MM.1S (cell line): Measurements from ENCODE around the gene MEAK7.

Experiments
- DNase-seq: peaks from one replicate; pipeline ENCODE4 v3.0.0-alpha.2; 2015
- H2AFZ ChIP-seq: fragments of 300-600 bp; sonication (generic); 2 replicates; pipeline ENCODE4 v1.6.0; 2016; ENCODE audit warnings: antibody characterized with exemption, low read length
- H3F3A ChIP-seq: fragments of 300-600 bp; sonication (generic); 2 replicates; pipeline ENCODE4 v1.6.1; 2016; ENCODE audit warnings: mild to moderate bottlenecking, antibody characterized with exemption, low read length, moderate library complexity, mixed read lengths; ENCODE audit not compliant: insufficient read depth
- H3K27ac ChIP-seq: fragments of 300-600 bp; sonication (generic); 2 replicates; pipeline ENCODE4 v1.5.1; 2016; ENCODE audit warnings: mild to moderate bottlenecking, low read length
- H3K27me3 ChIP-seq: fragments of 300-600 bp; sonication (generic); replicated peaks from 2 replicates; pipeline ENCODE4 v1.6.0; 2016; ENCODE audit warnings: low read length; ENCODE audit not compliant: insufficient read depth
- H3K36me3 ChIP-seq: fragments of 300-600 bp; sonication (generic); replicated peaks from 2 replicates; pipeline ENCODE4 v1.6.1; 2016; ENCODE audit warnings: mild to moderate bottlenecking, low read length, mixed read lengths; ENCODE audit not compliant: insufficient read depth
- H3K4me1 ChIP-seq: fragments of 300-600 bp; sonication (generic); 2 replicates; pipeline ENCODE4 v1.6.1; 2016; ENCODE audit warnings: low read length, mixed read lengths
- H3K4me2 ChIP-seq: fragments of 300-600 bp; sonication (generic); 2 replicates; pipeline ENCODE4 v1.6.0; 2016; ENCODE audit warnings: low read depth, low read length
- H3K4me3 ChIP-seq: fragments of 300-600 bp; sonication (generic); 2 replicates; pipeline ENCODE4 v1.5.1; 2016; ENCODE audit warnings: low read length, mixed read lengths
- H3K79me2 ChIP-seq: fragments of 300-600 bp; sonication (generic); 2 replicates; pipeline ENCODE4 v1.6.1; 2016; ENCODE audit warnings: mixed run types, low read length, mixed read lengths
- H3K9ac ChIP-seq: fragments of 300-600 bp; sonication (generic); 2 replicates; pipeline ENCODE4 v1.6.1; 2016; ENCODE audit warnings: low read length, mixed read lengths
- H3K9me2 ChIP-seq: fragments of 300-600 bp; sonication (generic); replicated peaks from 2 replicates; pipeline ENCODE4 v1.6.1; 2016; ENCODE audit warnings: mild to moderate bottlenecking, low read length, mixed read lengths; ENCODE audit not compliant: insufficient read depth
- H3K9me3 ChIP-seq: fragments of 300-600 bp; sonication (generic); replicated peaks from 2 replicates; pipeline ENCODE4 v1.6.1; 2016; ENCODE audit warnings: mild to moderate bottlenecking, low read length, mixed read lengths; ENCODE audit not compliant: insufficient read depth
- H4K20me1 ChIP-seq: fragments of 300-600 bp; sonication (generic); 2 replicates; pipeline ENCODE4 v1.6.1; 2016; ENCODE audit warnings: mild to moderate bottlenecking, low read length, moderate library complexity, mixed read lengths; ENCODE audit not compliant: insufficient read depth
- CTCF ChIP-seq: fragments of 300-600 bp; sonication (generic); IDR thresholded peaks from 2 replicates; pipeline ENCODE4 v1.5.1; 2016; ENCODE audit warnings: antibody characterized with exemption, low read length, mixed read lengths
- EZH2 ChIP-seq: fragments of 300-600 bp; sonication (generic); optimal IDR thresholded peaks from 2 replicates; pipeline ENCODE3; 2017; ENCODE audit warnings: low read depth, mild to moderate bottlenecking, antibody characterized with exemption, low read length, mixed read lengths
- EZH2phosphoT487 ChIP-seq: fragments of 300-600 bp; sonication (generic); IDR thresholded peaks from 2 replicates; pipeline ENCODE4 v1.6.1; 2018; ENCODE audit warnings: antibody characterized with exemption, low read length

Gene MEAK7

GRCh38 chr16:84465154-84465553, 39.3 kb downstream of the MEAK7 start:
- DNase-seq, result no peak
- Histone ChIP-seq H3K4me1 (no peaks in the 10 kb centered on the region), H4K20me1 (no peaks in the 10 kb centered on the region), H3K9ac (no peak overlapping the region), H3F3A (no peaks in the 10 kb centered on the region), H3K9me3 (no peaks in the 10 kb centered on the region), H3K9me2 (no peaks in the 10 kb centered on the region), H3K79me2 (no peaks in the 10 kb centered on the region), H3K36me3 (no peaks in the 10 kb centered on the region), H3K4me2 (no peak overlapping the region), H3K27ac (no peak overlapping the region), H3K27me3 (no peaks in the 10 kb centered on the region), H2AFZ (no peak overlapping the region), H3K4me3 (no peak overlapping the region)
- TF ChIP-seq EZH2phosphoT487, result no peak
- no peak for TF ChIP-seq EZH2
- TF ChIP-seq CTCF, result no peak

- no peak for TF ChIP-seq EZH2
- no peak for TF ChIP-seq EZH2phosphoT487
- TF ChIP-seq CTCF, result no peak
- no peaks in the 10 kb centered on the region for H3K79me2 ChIP-seq
- H3K9me3 ChIP-seq, result no peaks in the 10 kb centered on the region
- no peak overlapping the region for H2AFZ ChIP-seq
- no peaks in the 10 kb centered on the region for H3K9me2 ChIP-seq
- no peaks in the 10 kb centered on the region for H3K27me3 ChIP-seq
- no peak overlapping the region for H3K9ac ChIP-seq
- DNase-seq, result no peak
- no peaks in the 10 kb centered on the region for H3K36me3 ChIP-seq
- H3K4me2 ChIP-seq, result no peak overlapping the region
- H3K4me1 ChIP-seq, result no peaks in the 10 kb centered on the region
- no peaks in the 10 kb centered on the region for H3F3A ChIP-seq
- no peaks in the 10 kb centered on the region for H4K20me1 ChIP-seq
- no peak overlapping the region for H3K4me3 ChIP-seq
- H3K27ac ChIP-seq, result no peak overlapping the region
Measured at GRCh38 chr16:84464116-84464515, 40.3 kb downstream of the MEAK7 start.

- TF ChIP-seq EZH2phosphoT487 (no peak), CTCF (no peak), EZH2 (no peak)
- Histone ChIP-seq H3K4me2 (no peak overlapping the region), H2AFZ (no peak overlapping the region), H3K79me2 (no peaks in the 10 kb centered on the region), H3K9ac (no peak overlapping the region), H3K27ac (no peak overlapping the region), H4K20me1 (no peaks in the 10 kb centered on the region), H3F3A (no peaks in the 10 kb centered on the region), H3K27me3 (no peaks in the 10 kb centered on the region), H3K9me3 (no peaks in the 10 kb centered on the region), H3K36me3 (no peaks in the 10 kb centered on the region), H3K9me2 (no peaks in the 10 kb centered on the region), H3K4me1 (no peaks in the 10 kb centered on the region), H3K4me3 (no peak overlapping the region)
- DNase-seq, result no peak
Measured at GRCh38 chr16:84463221-84463620, 41.2 kb downstream of the MEAK7 start.
